ENCODE measurements around the gene OPCML. TPM values are rescaled to one million over a fixed set of nuclear protein-coding genes. Genes with fewer than 3 reads are reported as not detected.
"Not testable (repeated sequence)": the region's sequence is repeated elsewhere in the genome, so short reads cannot be mapped to it uniquely, and the experiment has no call there.

OPCML gene
- total RNA-seq, 2 donors from 2014 or later, result not detected

- H3K27me3 Mint-ChIP-seq, result no peaks in the 10 kb centered on the region
- no peak overlapping the region for H3K27ac Mint-ChIP-seq
- ATAC-seq (no peak), DNase-seq (ENCODE audit: low spot score) (no peak)
- H3K9me3 Mint-ChIP-seq, result peaks cover 27% of the 10 kb centered on the region
- H3K4me3 Mint-ChIP-seq, result no peak overlapping the region
- peaks cover 9% of the 10 kb centered on the region for H3K36me3 Mint-ChIP-seq
- no peaks in the 10 kb centered on the region for H3K4me1 Mint-ChIP-seq (ENCODE audit: low read depth in 2 of 2)
Measured at GRCh38 chr11:132396318-132396717, 1136.0 kb downstream of the OPCML start.

- Mint-ChIP-seq H3K4me3 (no peak overlapping the region), H3K27ac (no peak overlapping the region), H3K36me3 (peaks cover 9% of the 10 kb centered on the region), H3K27me3 (no peaks in the 10 kb centered on the region), H3K4me1 (ENCODE audit: low read depth in 2 of 2) (no peaks in the 10 kb centered on the region), H3K9me3 (peaks cover 23% of the 10 kb centered on the region)
- DNase-seq (ENCODE audit: low spot score), result no peak
- no peak for ATAC-seq
Measured at GRCh38 chr11:132395434-132395833, 1136.9 kb downstream of the OPCML start.

- H3K9me3 Mint-ChIP-seq, result peaks cover 17% of the 10 kb centered on the region
- no peak for ATAC-seq
- no peak overlapping the region for H3K27ac Mint-ChIP-seq
- H3K36me3 Mint-ChIP-seq, result peaks cover 9% of the 10 kb centered on the region
- H3K27me3 Mint-ChIP-seq, result no peaks in the 10 kb centered on the region
- no peak for DNase-seq (ENCODE audit: low spot score)
- H3K4me1 Mint-ChIP-seq (ENCODE audit: low read depth in 2 of 2), result no peaks in the 10 kb centered on the region
- H3K4me3 Mint-ChIP-seq, result no peak overlapping the region
Measured at GRCh38 chr11:132379540-132379939, 1152.8 kb downstream of the OPCML start.

- ATAC-seq (no peak), DNase-seq (ENCODE audit: low spot score) (no peak)
- Mint-ChIP-seq H3K4me1 (ENCODE audit: low read depth in 2 of 2) (no peaks in the 10 kb centered on the region), H3K27me3 (no peaks in the 10 kb centered on the region), H3K27ac (no peak overlapping the region), H3K4me3 (no peak overlapping the region), H3K9me3 (peaks cover 16% of the 10 kb centered on the region), H3K36me3 (no peaks in the 10 kb centered on the region)
Measured at GRCh38 chr11:132373405-132374143, 1158.7 kb downstream of the OPCML start.

GRCh38 chr11:132370114-132370513, 1162.2 kb downstream of the OPCML start:
- peaks cover 23% of the 10 kb centered on the region for H3K9me3 Mint-ChIP-seq
- not testable (repeated sequence) for DNase-seq (ENCODE audit: low spot score); H3K4me1 Mint-ChIP-seq (ENCODE audit: low read depth in 2 of 2); H3K36me3 Mint-ChIP-seq; H3K27me3 Mint-ChIP-seq; H3K27ac Mint-ChIP-seq; ATAC-seq; H3K4me3 Mint-ChIP-seq

GRCh38 chr11:132367293-132367692, 1165.0 kb downstream of the OPCML start:
- Mint-ChIP-seq H3K4me3 (no peak overlapping the region), H3K36me3 (peaks cover 7% of the 10 kb centered on the region), H3K4me1 (ENCODE audit: low read depth in 2 of 2) (no peaks in the 10 kb centered on the region), H3K27ac (no peak overlapping the region), H3K27me3 (no peaks in the 10 kb centered on the region), H3K9me3 (peaks cover 26% of the 10 kb centered on the region)
- DNase-seq (ENCODE audit: low spot score) (no peak), ATAC-seq (no peak)

- no peaks in the 10 kb centered on the region for H3K27me3 Mint-ChIP-seq
- H3K36me3 Mint-ChIP-seq, result peaks cover 7% of the 10 kb centered on the region
- H3K9me3 Mint-ChIP-seq, result peaks cover 30% of the 10 kb centered on the region
- ATAC-seq, result no peak
- no peak overlapping the region for H3K27ac Mint-ChIP-seq
- H3K4me1 Mint-ChIP-seq (ENCODE audit: low read depth in 2 of 2), result peaks cover 0 to 3% of the 10 kb centered on the region in 2 donors
- no peak overlapping the region for H3K4me3 Mint-ChIP-seq
- no peak for DNase-seq (ENCODE audit: low spot score)
Measured at GRCh38 chr11:132365650-132366049, 1166.7 kb downstream of the OPCML start.
